ENCODE data around the gene RBM14. TPM values are rescaled to one million over a fixed set of nuclear protein-coding genes. Genes with fewer than 3 reads are reported as not detected.
"Not testable (repeated sequence)": the region's sequence is repeated elsewhere in the genome, so short reads cannot be mapped to it uniquely, and the experiment has no call there.

RBM14 gene
- polyA plus RNA-seq, 1 donor (not counting 4 experiments of a cell fraction or from before 2014, with no cell fraction given), result 16.6 TPM

GRCh38 chr11:66581261-66581660, 35.2 kb upstream of the RBM14 start:
- TF ChIP-seq EZH2 (IDR thresholded peaks at IDR 0.05; ENCODE audit: low read length) (no peak), CTCF (optimal IDR thresholded peaks at IDR 0.05 in 1 of 3, IDR thresholded peaks at IDR 0.05 in 1 of 3, conservative IDR thresholded peaks at IDR 0.05 in 1 of 3; ENCODE audit: extremely low read depth in 1 of 3, insufficient read depth in 2 of 3, low read length in 3 of 3) (no peak)
- FAIRE-seq, result no peak

GRCh38 chr11:66582565-66583147, 33.8 kb upstream of the RBM14 start:
- H3K27me3 ChIP-seq (ENCODE audit: control insufficient read depth, extremely low read depth, insufficient read depth, low read length); FAIRE-seq; H3K36me3 ChIP-seq (ENCODE audit: control insufficient read depth in 2 of 2, extremely low read depth in 1 of 2, insufficient read depth in 2 of 2, low read length in 2 of 2); H3K4me2 ChIP-seq (ENCODE audit: control insufficient read depth, extremely low read depth, insufficient read depth, low read depth, low read length); H3K79me2 ChIP-seq (ENCODE audit: control insufficient read depth, insufficient read depth, low read length); dilution Hi-C loops (cut with MboI; ENCODE audit: extremely low pct_ligation_motif_present, low sequenced_read_pairs); H3K9me3 ChIP-seq (ENCODE audit: control insufficient read depth, low read depth, low read length); H3K4me3 ChIP-seq (ENCODE audit: control insufficient read depth in 2 of 3, extremely low read depth in 1 of 3, insufficient read depth in 2 of 3, low read depth in 1 of 3, low read length in 3 of 3); H4K20me1 ChIP-seq (ENCODE audit: control insufficient read depth, extremely low read depth, insufficient read depth, low read length); H2AFZ ChIP-seq (ENCODE audit: control insufficient read depth, low read length); H3K27ac ChIP-seq (ENCODE audit: control insufficient read depth, insufficient read depth, low read length); H3K9ac ChIP-seq (ENCODE audit: control insufficient read depth, extremely low read depth, insufficient read depth, low read length); H3K9me1 ChIP-seq (ENCODE audit: control insufficient read depth, extremely low read depth, insufficient read depth, low read length); H3K4me1 ChIP-seq (ENCODE audit: control insufficient read depth, extremely low read depth, insufficient read depth, low read length); DNase-seq (ENCODE audit: low read depth, low spot score): not testable (repeated sequence)

More at GRCh38 chr11:66581261-66581660, 35.2 kb upstream of the RBM14 start:
- Histone ChIP-seq H3K4me1 (ENCODE audit: control insufficient read depth, extremely low read depth, insufficient read depth, low read length) (no peaks in the 10 kb centered on the region), H3K4me2 (ENCODE audit: control insufficient read depth, extremely low read depth, insufficient read depth, low read depth, low read length) (no peak overlapping the region), H3K9me1 (ENCODE audit: control insufficient read depth, extremely low read depth, insufficient read depth, low read length) (no peaks in the 10 kb centered on the region), H3K9me3 (ENCODE audit: control insufficient read depth, low read depth, low read length) (no peaks in the 10 kb centered on the region), H3K4me3 (ENCODE audit: control insufficient read depth in 2 of 3, extremely low read depth in 1 of 3, insufficient read depth in 2 of 3, low read depth in 1 of 3, low read length in 3 of 3) (no peak overlapping the region), H4K20me1 (ENCODE audit: control insufficient read depth, extremely low read depth, insufficient read depth, low read length) (no peaks in the 10 kb centered on the region), H3K27me3 (ENCODE audit: control insufficient read depth, extremely low read depth, insufficient read depth, low read length) (no peaks in the 10 kb centered on the region), H2AFZ (ENCODE audit: control insufficient read depth, low read length) (no peak overlapping the region), H3K79me2 (ENCODE audit: control insufficient read depth, insufficient read depth, low read length) (no peaks in the 10 kb centered on the region), H3K27ac (ENCODE audit: control insufficient read depth, insufficient read depth, low read length) (no peak overlapping the region), H3K36me3 (ENCODE audit: control insufficient read depth in 2 of 2, extremely low read depth in 1 of 2, insufficient read depth in 2 of 2, low read length in 2 of 2) (no peaks in the 10 kb centered on the region), H3K9ac (ENCODE audit: control insufficient read depth, extremely low read depth, insufficient read depth, low read length) (no peak overlapping the region)
- no peak for DNase-seq (ENCODE audit: low read depth, low spot score)
- dilution Hi-C loops (cut with MboI; ENCODE audit: extremely low pct_ligation_motif_present, low sequenced_read_pairs), result no loop called here

- H3K4me2 ChIP-seq (ENCODE audit: control insufficient read depth, extremely low read depth, insufficient read depth, low read depth, low read length); H2AFZ ChIP-seq (ENCODE audit: control insufficient read depth, low read length); FAIRE-seq; H3K27ac ChIP-seq (ENCODE audit: control insufficient read depth, insufficient read depth, low read length); H3K79me2 ChIP-seq (ENCODE audit: control insufficient read depth, insufficient read depth, low read length); H3K4me3 ChIP-seq (ENCODE audit: control insufficient read depth in 2 of 3, extremely low read depth in 1 of 3, insufficient read depth in 2 of 3, low read depth in 1 of 3, low read length in 3 of 3); H4K20me1 ChIP-seq (ENCODE audit: control insufficient read depth, extremely low read depth, insufficient read depth, low read length); DNase-seq (ENCODE audit: low read depth, low spot score); H3K9ac ChIP-seq (ENCODE audit: control insufficient read depth, extremely low read depth, insufficient read depth, low read length); H3K36me3 ChIP-seq (ENCODE audit: control insufficient read depth in 2 of 2, extremely low read depth in 1 of 2, insufficient read depth in 2 of 2, low read length in 2 of 2); H3K27me3 ChIP-seq (ENCODE audit: control insufficient read depth, extremely low read depth, insufficient read depth, low read length); H3K9me1 ChIP-seq (ENCODE audit: control insufficient read depth, extremely low read depth, insufficient read depth, low read length); dilution Hi-C loops (cut with MboI; ENCODE audit: extremely low pct_ligation_motif_present, low sequenced_read_pairs); H3K9me3 ChIP-seq (ENCODE audit: control insufficient read depth, low read depth, low read length); H3K4me1 ChIP-seq (ENCODE audit: control insufficient read depth, extremely low read depth, insufficient read depth, low read length): not testable (repeated sequence)
Observed at GRCh38 chr11:66585447-66585846, 31.0 kb upstream of the RBM14 start.

Measured in keratinocyte (primary cell).